ENCODE measurements around the gene C1orf226.

DNA sequence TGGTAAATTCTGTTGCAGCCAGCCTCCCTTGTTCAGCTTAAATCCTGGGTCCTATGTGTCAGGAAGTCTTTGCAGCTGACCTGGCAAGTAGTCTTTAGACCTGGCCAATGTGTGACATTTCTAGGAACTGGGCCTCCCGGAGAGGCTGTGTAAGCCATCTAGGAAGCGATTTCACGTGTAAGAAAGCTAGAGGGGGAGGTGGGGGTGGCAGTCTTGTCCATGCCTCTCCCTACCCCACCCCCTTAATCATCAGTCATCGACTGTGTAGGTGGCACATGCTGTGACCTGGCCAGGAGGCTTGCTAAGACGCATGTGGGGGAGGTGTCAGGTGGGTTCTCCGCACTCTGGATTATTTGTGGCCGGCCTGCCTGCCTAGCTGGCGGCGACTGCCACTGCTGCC lies 8.4 kb downstream of the C1orf226 start:
- TF ChIP-seq CTCF (IDR thresholded peaks at IDR 0.05) (no peak), POLR2A (IDR thresholded peaks at IDR 0.05) (no peak)
